ENCODE data around the gene TOGARAM1. TPM values are rescaled to one million over a fixed set of nuclear protein-coding genes. Genes with fewer than 3 reads are reported as not detected.

The TOGARAM1 gene
- total RNA-seq, 2 experiments from 2014 or later: 13.2 to 17.8 TPM

- POLR2A ChIA-PET: no interaction called here
These were observed 141.8 kb downstream of the TOGARAM1 start for GRCh38 chr14:45103806-45104205.

GRCh38 chr14:45104561-45104960 lies 142.6 kb downstream of the TOGARAM1 start:
- Histone ChIP-seq H3K27me3 (ENCODE audit: control insufficient read depth in 1 of 2, insufficient read depth in 2 of 2, low read length in 2 of 2) (no peaks in the 10 kb centered on the region), H3K36me3 (ENCODE audit: insufficient read depth, low read length) (peaks cover 74% of the 10 kb centered on the region), H3K4me3 (ENCODE audit: low read length) (no peak overlapping the region), H3K27ac (ENCODE audit: low read depth in 1 of 2, low read length in 2 of 2) (no peak overlapping the region), H3K9me3 (ENCODE audit: control insufficient read depth in 1 of 2, insufficient read depth in 1 of 2, low read length in 2 of 2) (no peaks in the 10 kb centered on the region), H3K4me1 (ENCODE audit: insufficient read depth, low read length) (no peaks in the 10 kb centered on the region)
- no peak overlapping the region for H3K4me3 Mint-ChIP-seq
- no peaks in the 10 kb centered on the region for H3K4me1 Mint-ChIP-seq (ENCODE audit: low read depth)
- POLR2A ChIA-PET: interaction anchor here (1.4 kb wide), 1 partner anchor 30 kb away, joined by 3 read pairs; the partner anchor contains the start of gene FKBP3
- CTCF ChIA-PET: no interaction called here
- no peaks in the 10 kb centered on the region for H3K27me3 Mint-ChIP-seq
- H3K36me3 Mint-ChIP-seq (ENCODE audit: low read depth): peaks cover 89% of the 10 kb centered on the region
- DNase-seq (no peak), ATAC-seq (ENCODE audit: poor library complexity) (no peak)
- no peaks in the 10 kb centered on the region for H3K9me3 Mint-ChIP-seq
- H3K27ac Mint-ChIP-seq: no peak overlapping the region
- TF ChIP-seq CTCF (IDR thresholded peaks at IDR 0.05): no peak
- intact Hi-C loops (cut with DNase I, micrococcal nuclease): no loop called here

More at GRCh38 chr14:45103806-45104205, 141.8 kb downstream of the TOGARAM1 start:
- peaks cover 71% of the 10 kb centered on the region for H3K36me3 ChIP-seq (ENCODE audit: insufficient read depth, low read length)
- DNase-seq (no peak), ATAC-seq (ENCODE audit: poor library complexity) (no peak)
- intact Hi-C loops (cut with DNase I, micrococcal nuclease): no loop called here
- peaks cover 89% of the 10 kb centered on the region for H3K36me3 Mint-ChIP-seq (ENCODE audit: low read depth)
- H3K4me3 Mint-ChIP-seq: no peak overlapping the region
- no peaks in the 10 kb centered on the region for H3K27me3 Mint-ChIP-seq
- no peak overlapping the region for H3K27ac Mint-ChIP-seq
- no peak overlapping the region for H3K27ac ChIP-seq (ENCODE audit: low read depth in 1 of 2, low read length in 2 of 2)
- H3K27me3 ChIP-seq (ENCODE audit: control insufficient read depth in 1 of 2, insufficient read depth in 2 of 2, low read length in 2 of 2): no peaks in the 10 kb centered on the region
- H3K9me3 Mint-ChIP-seq: no peaks in the 10 kb centered on the region
- CTCF ChIA-PET: no interaction called here
- H3K4me1 ChIP-seq (ENCODE audit: insufficient read depth, low read length): no peaks in the 10 kb centered on the region
- TF ChIP-seq CTCF (IDR thresholded peaks at IDR 0.05): no peak
- no peaks in the 10 kb centered on the region for H3K9me3 ChIP-seq (ENCODE audit: control insufficient read depth in 1 of 2, insufficient read depth in 1 of 2, low read length in 2 of 2)
- no peak overlapping the region for H3K4me3 ChIP-seq (ENCODE audit: low read length)
- no peaks in the 10 kb centered on the region for H3K4me1 Mint-ChIP-seq (ENCODE audit: low read depth)

GRCh38 chr14:45112896-45113781 lies 151.1 kb downstream of the TOGARAM1 start:
- intact Hi-C loops (cut with DNase I, micrococcal nuclease): no loop called here
- Histone ChIP-seq H3K4me1 (ENCODE audit: insufficient read depth, low read length) (no peaks in the 10 kb centered on the region), H3K4me3 (ENCODE audit: low read length) (no peak overlapping the region), H3K27me3 (ENCODE audit: control insufficient read depth in 1 of 2, insufficient read depth in 2 of 2, low read length in 2 of 2) (no peaks in the 10 kb centered on the region), H3K36me3 (ENCODE audit: insufficient read depth, low read length) (peaks cover 68% of the 10 kb centered on the region), H3K27ac (ENCODE audit: low read depth in 1 of 2, low read length in 2 of 2) (no peak overlapping the region), H3K9me3 (ENCODE audit: control insufficient read depth in 1 of 2, insufficient read depth in 1 of 2, low read length in 2 of 2) (no peaks in the 10 kb centered on the region)
- ChIA-PET CTCF (interaction anchor here (0.7 kb wide), 1 partner anchor 137 kb away, joined by 4 read pairs; no protein-coding TSS in a partner anchor), POLR2A (interaction anchor here (0.8 to 1.3 kb wide), 3 partner anchors 9 to 151 kb away, joined by 3 to 6 read pairs (median 3); partner anchors contain the start of genes FKBP3, KLHL28 and TOGARAM1)
- Mint-ChIP-seq H3K36me3 (ENCODE audit: low read depth) (peaks cover 90% of the 10 kb centered on the region), H3K27ac (peak overlapping the region; percentile 9), H3K4me3 (no peak overlapping the region), H3K4me1 (ENCODE audit: low read depth) (peaks cover 21% of the 10 kb centered on the region), H3K9me3 (no peaks in the 10 kb centered on the region), H3K27me3 (no peaks in the 10 kb centered on the region)
- no peak for ATAC-seq (ENCODE audit: poor library complexity)
- no peak for DNase-seq
- TF ChIP-seq CTCF (IDR thresholded peaks at IDR 0.05): no peak
